Tibial nerve (tissue), 4 donors: ENCODE results near the gene OR2C1.

Experiments
- CTCF ChIP-seq, 5 experiments: fragments of 200-600 bp in 3 of 5; fragments of 450-650 bp in 2 of 5; sonication (generic) in 3 of 5; IDR thresholded peaks; one replicate each; pipeline ENCODE4 v1.5.1; 2016 to 2019; ENCODE audit warnings: antibody characterized with exemption in 5 of 5, mild to moderate bottlenecking in 3 of 5, moderate library complexity in 2 of 5
- EP300 ChIP-seq, 2 donors: sonication (generic); formaldehyde crosslinking; IDR thresholded peaks; one replicate each; pipeline ENCODE4 v1.6.1; 2017; ENCODE audit warnings: antibody characterized with exemption in 2 of 2, mild to moderate bottlenecking in 1 of 2
- POLR2A ChIP-seq, 2 donors: fragments of 450-650 bp; IDR thresholded peaks; one replicate each; pipeline ENCODE4 v1.6.1; 2017; ENCODE audit warnings: antibody characterized with exemption in 2 of 2, mild to moderate bottlenecking in 2 of 2, moderate library complexity in 2 of 2

- TF ChIP-seq CTCF (IDR thresholded peaks at IDR 0.05), result no peak
- TF ChIP-seq POLR2A (IDR thresholded peaks at IDR 0.05), result no peak
- no peak for TF ChIP-seq EP300 (IDR thresholded peaks at IDR 0.05)
Measured at GRCh38 chr16:3347586-3347985, 8.1 kb upstream of the OR2C1 start.
